DMS79 treated with DMSO at 0.1 percent for 48 hours (cell line): ENCODE results near the gene DRGX.

Source experiments
- DNase-seq: peaks from one replicate; lab custom pipeline; 2025; lab: John Stamatoyannopoulos, UW

Gene DRGX

DNA sequence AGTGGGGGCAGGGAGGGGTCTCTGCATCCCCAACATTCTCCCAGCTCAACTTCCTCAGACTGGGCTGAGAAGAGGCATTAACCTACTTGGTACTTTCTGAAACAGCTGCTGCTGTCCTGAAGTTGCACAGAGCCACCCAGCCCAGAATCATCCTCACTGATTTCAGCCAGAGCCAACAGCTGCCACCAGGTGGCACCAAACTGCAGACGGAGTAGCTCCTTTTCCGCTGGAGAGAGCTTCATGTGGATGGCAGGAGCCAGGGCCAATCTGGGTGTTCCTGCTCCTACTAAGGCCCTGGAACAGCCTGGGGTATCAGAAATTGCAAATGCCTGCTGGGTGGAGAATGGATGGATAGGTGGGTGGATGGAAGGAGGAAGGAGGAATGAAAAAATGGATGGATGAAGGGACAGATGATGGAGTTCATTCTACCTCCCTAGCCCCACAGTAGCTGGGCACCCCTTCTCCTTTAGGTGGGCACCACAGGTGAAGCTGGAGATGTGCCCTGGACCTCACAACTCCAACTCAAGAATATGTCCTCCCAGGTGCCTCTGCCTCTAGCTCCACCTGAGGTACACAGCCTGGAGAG, 11.8 kb upstream of the DRGX start:
- DNase-seq = no peak

DNA sequence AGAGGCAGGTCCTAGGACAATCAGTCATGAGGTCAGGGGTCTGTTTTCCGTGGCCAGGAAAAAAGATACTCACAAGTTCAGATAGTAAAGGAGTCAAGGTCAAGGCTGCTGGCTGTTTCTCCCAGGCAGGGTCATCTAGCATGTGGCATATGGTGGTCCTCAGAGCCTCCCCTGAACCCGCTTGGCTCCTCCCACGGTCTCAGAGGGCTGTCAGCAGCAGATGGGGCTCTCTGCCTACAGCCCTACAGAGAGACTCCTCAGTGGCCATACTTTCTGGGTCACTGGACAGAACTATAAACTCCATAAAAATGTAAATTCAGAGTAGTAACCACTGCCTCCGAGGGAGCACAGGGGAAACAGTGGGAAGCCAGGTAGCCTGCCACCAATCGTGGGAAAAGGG, 11.3 kb upstream of the DRGX start:
- DNase-seq = no peak

DNA sequence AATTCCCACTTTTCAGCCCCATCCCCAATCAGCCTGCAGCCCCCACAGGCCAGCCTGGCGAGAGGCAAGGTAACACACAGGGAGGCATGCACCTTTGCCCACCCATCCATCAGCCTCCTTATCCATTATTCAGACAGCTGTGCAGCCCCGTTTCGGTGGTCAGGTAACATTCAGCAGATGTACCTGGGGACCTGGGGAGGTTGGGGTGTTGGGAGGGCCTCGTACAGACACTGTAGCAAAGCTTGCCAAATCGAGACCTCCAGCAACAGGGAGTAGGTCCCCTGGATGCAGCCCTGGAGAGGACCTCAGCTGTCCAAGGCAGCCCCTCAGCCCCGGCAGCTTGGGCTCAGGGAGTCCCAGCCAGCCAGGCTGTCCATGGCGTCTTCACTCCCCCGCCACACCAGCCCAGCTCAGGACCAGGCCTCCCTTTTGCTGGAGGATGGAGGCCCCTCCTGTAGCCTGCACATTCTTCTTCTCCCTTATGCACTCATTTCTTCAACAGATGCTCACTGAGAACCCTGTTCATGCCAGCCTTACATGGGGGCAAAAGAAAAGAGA, 8.5 kb upstream of the DRGX start:
- DNase-seq = no peak

DNA sequence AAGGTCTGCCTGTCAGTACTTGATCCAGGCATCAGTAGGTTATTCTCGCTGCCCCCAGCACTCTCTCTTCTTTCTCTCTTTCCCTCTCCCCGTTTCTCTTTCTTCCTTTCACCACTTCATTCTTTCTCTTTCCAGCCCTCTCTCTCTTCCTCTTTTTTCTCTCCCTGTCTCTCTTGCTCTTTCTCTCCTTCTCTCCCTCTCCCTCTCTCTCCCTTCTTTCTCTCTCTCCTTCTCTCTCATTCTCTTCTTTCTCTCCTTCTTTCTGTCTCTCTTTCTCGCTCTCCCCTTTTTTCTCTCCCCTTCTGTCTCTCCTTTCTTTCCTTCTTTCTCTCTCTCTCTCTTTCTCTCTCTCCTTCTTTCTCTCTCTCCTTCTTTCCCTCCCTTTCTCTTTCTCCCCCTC, 7.5 kb upstream of the DRGX start:
- no peak for DNase-seq

DNA sequence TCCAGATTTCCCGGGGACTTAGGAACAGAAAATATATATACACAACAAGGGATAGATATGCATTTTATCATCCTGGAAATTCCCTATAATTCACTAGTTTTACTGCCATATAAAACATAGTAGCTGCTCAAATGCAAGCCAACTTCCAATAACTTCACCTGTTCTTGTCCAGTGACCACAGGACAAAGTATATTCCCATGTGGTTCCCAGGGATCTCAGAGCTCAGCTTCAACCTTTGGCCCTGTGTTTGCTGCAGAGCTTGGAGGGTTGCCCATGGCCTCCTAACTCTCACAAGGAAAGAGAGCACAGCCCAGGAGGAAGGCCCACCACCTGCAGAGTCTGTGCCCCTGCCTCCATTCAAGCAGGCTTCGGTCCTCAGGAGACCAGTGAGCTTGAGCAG, 4.5 kb upstream of the DRGX start:
- no peak for DNase-seq

DNA sequence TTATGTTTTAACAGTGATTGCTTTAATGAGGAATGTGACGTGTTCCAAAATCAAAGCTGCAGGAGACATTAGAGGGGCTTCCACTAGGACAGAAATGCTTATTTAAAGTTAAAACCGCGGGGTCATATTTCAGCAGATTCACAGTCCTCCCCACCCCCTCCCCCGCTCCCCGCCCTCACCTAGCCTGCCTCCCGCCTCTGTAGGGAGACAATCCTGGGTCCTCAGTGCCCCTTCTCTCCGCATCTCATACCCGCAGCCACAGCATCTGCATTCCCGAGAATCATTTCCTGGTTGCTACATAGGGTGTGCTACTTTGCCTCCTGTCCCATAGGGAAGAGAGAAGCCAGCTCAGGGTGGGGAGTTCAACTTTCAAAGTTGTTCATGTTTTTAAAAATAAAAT, 3.1 kb upstream of the DRGX start:
- no peak for DNase-seq

DNA sequence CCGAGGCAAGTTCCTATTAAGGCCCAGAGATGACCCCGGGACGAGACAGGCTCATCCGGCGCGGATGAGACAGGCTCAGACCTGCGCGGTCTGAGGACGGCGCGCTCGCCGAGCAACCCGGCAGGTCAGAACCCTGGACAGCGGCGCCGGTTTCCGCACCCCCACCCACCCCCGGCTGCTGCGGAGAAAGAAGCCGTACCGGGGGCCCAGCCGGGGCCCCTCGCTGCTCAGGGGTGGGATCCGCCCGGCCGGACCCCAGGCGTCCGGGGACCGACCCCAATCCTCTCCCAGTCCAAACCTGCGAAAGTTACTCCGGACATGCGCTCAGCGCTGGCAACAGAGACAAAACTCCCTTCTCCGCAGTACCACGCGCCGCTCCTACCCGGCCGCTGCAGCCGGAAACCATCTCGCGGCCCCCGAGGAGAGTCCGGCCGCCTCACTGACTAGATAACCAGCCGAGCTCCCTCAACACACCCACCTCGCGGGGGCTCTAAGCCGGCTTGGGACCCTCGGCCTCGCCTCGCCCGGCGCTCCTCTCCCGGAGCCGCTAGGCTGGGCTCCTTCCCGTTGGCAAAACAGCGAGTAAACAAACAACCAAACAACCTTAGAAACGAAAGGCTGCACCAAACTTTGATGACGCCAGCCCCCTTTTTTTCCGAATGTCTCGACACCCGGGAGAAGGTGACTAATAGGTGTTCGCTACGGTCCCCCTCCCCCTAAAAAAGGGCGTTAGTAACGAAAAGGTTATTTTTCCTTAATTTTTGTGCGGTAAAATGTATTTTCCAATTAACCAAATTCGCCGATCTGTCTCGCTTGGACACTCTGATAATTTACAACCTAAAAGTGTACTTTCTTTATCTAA, 2.3 kb upstream of the DRGX start:
- no peak for DNase-seq

DNA sequence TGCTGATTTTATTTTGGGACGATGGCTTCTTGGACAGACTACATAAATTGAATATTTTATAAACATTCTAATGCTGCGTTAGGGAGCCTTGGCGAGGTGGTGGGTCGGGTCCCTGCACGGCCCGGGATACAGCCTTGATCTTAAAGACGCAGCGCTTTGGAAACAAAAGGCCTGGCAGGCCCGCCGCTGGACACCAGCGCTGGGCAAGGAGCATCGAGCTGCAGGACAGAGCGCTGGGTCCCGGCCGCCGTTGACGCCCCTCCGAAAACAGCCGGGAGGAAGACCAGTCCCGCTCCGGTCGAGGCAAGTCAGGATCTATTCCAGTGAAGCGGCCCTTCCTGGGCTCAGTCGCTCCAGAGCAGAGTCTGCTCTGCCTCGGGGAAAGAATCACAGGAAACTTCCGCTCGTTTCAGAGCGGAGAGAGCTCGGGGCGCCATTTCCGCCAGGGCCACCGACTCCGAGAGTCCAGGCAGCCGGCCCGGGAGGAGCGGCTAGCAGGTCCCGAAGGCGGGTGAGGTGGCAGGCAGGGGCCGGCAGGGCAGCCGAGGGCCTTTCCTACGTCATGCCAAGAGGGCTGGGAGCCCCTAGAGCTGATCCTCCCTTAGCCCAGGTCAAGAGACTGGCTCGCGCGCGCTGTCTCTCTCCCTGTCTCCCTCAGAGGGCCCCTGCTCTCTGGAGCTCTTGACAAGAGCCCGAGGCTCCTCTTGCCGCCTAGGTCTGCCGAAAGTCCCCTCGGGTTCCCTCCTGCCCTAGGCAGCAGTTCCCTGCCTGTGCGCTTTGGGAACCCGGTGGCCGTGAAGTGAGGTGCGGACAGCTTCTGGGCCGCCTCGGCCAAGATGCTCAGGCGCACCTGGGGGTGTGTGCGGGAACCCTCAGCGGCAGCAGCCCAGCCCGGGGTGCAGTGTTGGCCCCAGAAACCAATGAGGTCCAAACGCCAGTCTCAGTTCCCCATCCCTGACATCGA, 1.4 kb upstream of the DRGX start:
- no peak for DNase-seq

DNA sequence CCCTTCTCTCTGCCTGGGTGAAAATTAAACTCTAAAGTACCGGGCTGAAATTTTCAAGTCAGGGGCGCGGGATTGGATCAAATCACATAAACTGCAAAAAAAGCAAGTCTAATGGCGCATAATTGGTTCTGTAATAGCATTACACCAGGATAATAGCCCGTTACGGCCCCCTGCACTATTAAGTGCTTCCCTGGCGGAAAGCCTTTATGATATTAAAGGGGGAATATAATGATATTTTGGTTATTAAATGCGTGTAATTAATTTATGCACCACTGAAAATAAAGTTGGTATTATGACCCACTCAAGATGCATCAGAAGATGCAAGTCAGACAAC, 744 bp upstream of the DRGX start:
- peak; percentile 57 for DNase-seq

DNA sequence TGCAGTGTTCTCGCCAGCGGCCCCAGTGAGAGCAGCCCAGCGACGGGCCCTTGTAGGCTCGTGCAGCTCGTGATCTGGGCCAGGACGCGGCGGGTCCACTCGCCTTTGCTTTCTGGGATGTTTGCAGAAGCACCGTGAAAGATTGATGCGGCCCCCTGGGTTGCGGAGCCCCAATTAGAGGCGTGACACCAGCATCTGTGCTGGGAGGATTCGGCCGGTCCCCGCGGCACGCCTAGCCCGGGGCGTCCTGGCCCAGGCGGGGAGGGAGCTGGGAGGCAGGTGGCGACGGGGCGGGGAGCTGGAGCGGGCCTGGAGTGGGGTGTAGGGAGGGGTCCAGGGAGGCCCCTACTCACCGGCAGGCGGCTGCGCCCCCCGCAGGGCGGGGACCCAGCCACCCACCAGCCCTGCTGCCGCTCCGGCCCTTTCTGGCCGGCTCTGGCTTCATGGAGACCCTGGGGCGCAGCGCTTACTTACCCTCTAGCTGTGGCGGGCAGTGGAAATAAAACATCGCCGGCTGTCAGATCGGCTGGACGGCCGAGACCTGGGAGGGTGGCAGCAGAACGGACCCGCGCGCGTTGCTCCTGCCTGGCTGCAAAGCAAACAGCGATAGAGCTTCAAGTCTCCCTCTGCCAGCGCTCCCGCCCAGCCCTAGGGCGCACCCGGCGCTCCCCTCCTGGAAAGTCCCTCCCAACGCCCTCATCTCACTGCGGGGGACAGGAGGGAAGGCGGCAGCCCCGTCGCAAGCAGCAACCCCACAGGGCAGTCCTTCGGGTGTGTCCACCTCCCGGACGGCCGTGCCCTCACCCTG, 752 bp downstream of the DRGX start:
- no peak for DNase-seq

DNA sequence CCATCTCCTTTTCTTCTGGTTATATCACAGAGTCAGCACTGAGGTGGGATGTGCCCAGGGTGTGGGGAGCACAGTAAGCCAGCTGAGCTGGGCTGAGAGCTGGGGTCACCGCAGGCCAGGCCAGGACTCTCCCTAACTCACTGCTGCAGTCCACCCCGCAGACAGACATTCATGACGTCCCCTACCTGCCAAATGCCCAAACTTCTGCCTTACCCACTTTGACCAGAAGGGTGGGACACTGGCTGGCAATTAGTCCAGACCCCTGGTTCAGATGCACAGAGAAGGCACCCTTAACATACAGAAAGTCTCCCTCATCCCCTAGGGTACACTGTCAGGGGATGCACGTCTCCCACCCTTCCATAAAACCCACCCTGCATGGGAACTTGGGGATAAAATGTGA, 2.1 kb downstream of the DRGX start:
- DNase-seq = no peak

DNA sequence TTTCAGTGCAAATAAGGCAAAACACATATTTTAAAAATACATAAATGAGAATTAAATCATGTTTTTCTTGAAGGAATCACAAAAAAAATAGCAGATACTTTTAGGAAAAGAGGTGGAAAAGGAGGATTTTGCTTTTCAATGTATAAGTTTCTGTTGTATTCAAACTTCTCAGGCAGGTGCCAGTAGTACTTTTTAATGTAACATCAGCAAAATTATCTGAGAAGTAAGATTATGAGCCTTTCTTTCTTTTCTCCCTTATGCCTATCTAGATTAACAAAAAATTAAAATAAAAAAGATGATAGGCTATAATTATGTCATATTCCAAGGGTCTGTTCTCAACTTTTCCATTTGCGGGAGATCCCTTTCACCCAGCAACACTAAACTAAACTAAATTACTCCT, 2.6 kb downstream of the DRGX start:
- DNase-seq = no peak

DNA sequence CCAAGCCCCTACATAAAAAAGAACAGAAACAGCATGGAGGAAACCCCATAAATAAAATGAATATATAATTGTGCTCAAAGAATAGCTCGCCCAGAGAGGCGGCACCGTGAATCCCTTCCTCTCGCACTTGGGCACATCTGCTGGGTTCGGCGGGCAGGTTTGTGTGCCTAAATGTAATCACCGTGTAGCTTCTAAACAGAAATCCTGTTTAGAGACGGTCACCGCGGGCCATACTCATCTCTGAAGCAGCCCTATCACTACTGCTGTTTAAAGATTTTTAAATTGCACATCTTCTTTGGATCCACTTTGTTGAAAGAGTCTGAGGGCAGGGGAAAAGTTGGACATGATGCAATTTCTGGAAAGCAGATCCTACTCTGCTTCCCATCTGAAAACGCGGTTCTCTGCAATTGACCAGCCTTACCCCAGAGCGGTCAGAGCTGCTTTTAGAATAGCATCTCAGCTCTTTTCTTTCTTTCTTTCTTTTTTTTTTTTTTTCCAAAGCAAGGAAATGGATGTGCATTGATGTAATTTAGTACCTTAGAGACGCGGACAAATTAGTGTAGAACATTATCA, 6.4 kb downstream of the DRGX start:
- no peak for DNase-seq

DNA sequence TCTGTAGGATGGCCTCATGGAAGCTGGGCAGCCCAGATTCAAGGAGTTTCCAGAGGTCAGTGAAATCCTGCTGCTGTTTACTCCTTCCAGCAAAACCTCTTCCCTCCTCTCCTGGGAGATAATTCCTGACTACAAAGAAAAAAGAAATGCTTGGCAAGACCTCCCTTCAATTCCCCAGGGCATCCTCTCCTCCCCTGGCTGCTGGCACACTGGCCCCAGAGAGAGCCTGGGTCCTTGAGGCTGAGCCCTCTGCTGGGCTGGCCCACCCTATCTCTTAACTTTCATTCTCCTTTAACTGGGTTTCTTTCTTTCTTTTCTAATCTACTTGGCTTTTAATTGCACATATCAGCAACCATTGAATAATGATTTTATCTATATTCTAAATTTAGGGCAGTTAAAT, 7.7 kb downstream of the DRGX start:
- DNase-seq = no peak

DNA sequence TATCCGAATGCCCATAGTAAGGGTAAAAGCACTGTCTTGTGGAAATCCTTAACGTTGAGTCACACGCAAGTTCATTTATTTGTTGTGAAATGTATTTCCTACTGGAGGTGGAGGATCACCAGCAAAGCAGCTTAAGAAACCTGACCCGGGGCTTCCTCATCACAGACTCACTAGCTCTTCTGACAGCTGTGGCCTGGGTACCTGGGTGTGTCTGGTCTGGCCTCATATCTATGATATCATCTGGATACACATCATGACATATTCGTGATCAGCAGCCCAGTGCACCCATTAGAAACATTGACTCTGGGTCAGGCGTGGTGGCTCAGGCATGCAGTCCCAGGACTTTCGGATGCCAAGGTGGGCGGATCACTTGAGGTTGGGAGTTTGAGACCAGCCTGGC, 8.8 kb downstream of the DRGX start:
- DNase-seq = no peak

DNA sequence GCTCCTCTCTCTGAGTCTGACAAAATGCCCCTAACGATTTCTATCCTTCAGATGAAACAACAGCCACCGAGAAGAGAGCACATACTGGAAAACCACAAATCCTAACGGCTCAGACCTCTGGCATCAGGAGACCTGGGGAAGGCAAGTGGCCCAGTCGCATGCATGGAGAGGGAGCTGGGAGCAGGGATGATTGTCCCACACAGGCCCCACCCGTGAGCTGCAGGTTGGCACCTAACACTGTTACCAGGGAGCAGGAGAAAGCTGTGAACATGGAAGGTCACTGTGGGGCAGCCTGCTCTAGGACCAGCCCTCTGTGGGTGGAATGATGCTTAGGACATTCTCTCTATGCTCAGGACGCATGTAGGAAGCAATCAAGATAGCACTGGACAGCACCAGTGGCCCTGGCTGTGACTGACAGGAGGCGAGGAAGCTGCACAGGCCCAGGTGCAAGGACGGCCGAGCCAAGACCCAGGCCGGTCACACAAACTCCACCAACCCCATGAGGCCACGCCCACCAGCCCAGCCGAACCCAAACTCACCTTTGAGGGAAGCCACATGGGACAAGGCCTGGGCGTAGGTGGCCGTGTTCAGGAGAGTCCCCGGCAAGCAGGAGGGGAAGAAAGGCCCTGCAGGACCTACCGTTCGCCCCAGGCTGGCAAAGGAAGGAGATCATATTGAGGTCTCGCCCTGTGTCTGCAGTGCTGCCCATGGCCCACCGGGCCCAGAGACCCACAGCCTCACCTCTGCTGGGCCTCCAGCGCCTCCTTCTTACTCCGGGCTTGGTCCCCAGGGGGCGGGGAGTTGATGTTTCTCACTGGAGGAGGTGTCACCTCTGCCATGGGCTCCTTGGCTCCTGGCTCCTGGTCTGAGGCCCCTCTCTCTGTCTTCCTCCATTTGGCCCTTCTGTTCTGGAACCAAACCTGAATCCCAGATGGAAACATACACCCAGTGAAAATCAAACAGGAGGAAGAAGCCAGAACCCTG, 9.7 kb downstream of the DRGX start:
- DNase-seq = no peak

DNA sequence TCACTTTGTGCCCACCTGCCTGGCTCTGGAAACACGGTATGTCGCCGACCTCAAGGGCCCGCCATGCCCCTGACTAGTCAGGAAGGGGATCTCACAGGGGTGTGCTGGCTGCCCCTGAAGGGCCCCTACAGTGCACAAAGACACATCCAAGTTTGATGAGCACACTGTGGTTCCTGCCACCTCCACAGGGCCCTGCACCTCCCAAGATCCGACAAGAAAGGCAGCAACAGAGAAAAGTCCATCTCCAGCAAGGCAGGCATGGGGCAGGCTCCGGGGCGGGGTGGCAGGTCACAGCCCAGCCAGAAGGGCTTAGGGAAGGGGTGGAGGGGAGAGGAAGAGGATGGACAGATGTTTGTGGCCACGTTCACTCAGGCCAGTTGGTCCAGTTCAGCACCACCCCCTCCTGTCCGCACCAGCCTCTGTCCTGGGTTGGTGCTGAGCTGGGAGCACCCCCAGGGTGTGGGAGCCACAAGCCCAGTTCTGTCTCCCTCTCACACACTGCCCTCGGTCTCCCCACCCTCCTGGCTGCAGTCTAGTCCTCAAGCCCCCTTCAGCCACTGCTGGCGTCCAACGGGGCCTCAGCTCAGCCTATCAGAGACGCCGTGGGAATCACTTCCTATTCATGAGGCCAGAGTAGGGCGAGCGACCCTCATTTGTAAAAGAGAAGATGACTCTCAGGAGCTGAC, 11.5 kb downstream of the DRGX start:
- DNase-seq = no peak

DNA sequence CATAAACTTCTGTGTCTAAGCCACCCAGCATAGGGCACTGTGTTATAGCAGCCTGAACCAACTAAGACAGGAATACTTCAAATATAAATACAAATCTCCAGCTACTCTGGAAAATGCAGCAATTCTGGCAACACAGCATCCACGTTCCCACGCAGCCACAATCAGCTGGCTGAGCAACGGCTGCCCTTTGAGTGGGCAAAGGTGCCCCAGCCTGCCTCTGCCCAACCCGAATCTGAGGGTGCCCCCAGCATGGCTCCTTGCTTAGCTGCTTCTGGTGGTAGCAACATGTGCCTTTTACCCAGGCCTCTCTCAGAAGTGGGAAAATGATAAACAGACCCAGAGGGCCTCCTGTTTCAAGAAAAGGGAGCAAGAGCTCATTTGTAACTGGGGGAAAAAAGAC, 12.0 kb downstream of the DRGX start:
- no peak for DNase-seq

DNA sequence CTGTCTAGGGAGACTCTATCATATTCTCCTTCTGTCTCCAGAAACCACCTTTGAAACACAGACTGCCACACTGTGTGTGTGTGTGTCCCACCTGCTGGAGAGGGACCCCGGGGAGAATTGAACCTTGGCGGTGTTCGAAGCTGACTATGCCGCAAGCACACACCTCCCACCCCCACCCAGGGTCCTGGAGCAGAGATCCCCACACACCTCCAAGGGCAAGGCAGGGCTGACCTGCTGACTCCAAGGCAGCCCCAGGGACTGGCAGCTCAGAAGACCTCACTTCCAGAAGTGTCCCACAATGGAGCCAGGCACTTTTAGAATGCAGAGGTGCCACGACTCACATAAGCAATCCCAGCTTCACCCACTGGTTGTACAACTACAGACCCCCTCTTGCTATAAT, 13.1 kb downstream of the DRGX start:
- no peak for DNase-seq

DNA sequence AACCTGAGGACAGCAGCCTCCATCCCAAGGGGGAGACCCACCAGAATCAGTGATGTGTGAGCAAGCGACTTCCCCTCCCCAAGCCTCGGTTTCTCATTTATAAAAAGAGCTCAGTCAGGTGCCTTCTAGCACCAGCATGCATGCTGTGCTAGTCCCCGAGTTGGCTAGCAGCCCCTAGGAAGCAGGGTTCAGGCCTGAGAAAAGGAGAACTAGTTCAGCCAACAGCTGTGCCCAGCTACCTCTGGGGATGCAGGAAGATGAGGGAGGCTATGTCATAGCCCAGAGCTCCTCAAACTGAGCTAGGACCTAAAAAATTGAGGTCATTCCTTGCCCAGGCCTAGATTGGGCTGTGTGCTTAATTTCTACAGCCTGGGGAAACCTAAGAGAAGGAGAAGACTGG, 13.7 kb downstream of the DRGX start:
- no peak for DNase-seq
